Activated naive CD8-positive, alpha-beta T cell treated with anti-CD3 and anti-CD28 coated beads, Interleukin-2, amount 50 U/mL, for 24 hours (primary cell): ENCODE results near the gene TNS3.

ENCODE experiments used
- ATAC-seq: fragments of 150-1000 bp; cut with Tn5 transposase; one replicate; pipeline ENCODE4 v1.10.0; 2021
- DNase-seq: peaks from one replicate; pipeline ENCODE4 v3.0.0; 2021
- H3K27ac Mint-ChIP-seq: one replicate; pipeline ENCODE4 v1.8.0; 2021; ENCODE audit warnings: mild to moderate bottlenecking, mixed read lengths
- H3K27me3 Mint-ChIP-seq: one replicate; pipeline ENCODE4 v1.8.0; 2021; ENCODE audit warnings: mixed read lengths
- H3K36me3 Mint-ChIP-seq: one replicate; pipeline ENCODE4 v1.8.0; 2021; ENCODE audit warnings: low read depth, mixed read lengths
- H3K4me1 Mint-ChIP-seq: one replicate; pipeline ENCODE4 v1.8.0; 2021; ENCODE audit warnings: mixed read lengths
- H3K4me3 Mint-ChIP-seq: one replicate; pipeline ENCODE4 v1.8.0; 2021; ENCODE audit warnings: mild to moderate bottlenecking, moderate library complexity, mixed read lengths
- H3K9me3 Mint-ChIP-seq: one replicate; pipeline ENCODE4 v1.8.0; 2021; ENCODE audit warnings: mixed read lengths

TNS3 gene

GRCh38 chr7:47458057-47458456, 123.9 kb downstream of the TNS3 start:
- no peak overlapping the region for H3K4me3 Mint-ChIP-seq
- no peak overlapping the region for H3K27ac Mint-ChIP-seq
- no peak for DNase-seq
- no peaks in the 10 kb centered on the region for H3K4me1 Mint-ChIP-seq
- peaks cover 2% of the 10 kb centered on the region for H3K27me3 Mint-ChIP-seq
- H3K36me3 Mint-ChIP-seq = no peaks in the 10 kb centered on the region
- ATAC-seq = no peak
- H3K9me3 Mint-ChIP-seq = no peaks in the 10 kb centered on the region

GRCh38 chr7:47456210-47456955, 125.5 kb downstream of the TNS3 start:
- Mint-ChIP-seq H3K27ac (no peak overlapping the region), H3K4me3 (no peak overlapping the region), H3K9me3 (no peaks in the 10 kb centered on the region), H3K27me3 (peaks cover 4% of the 10 kb centered on the region), H3K4me1 (no peaks in the 10 kb centered on the region), H3K36me3 (no peaks in the 10 kb centered on the region)
- ATAC-seq (no peak), DNase-seq (no peak)

GRCh38 chr7:47455872-47456185, 126.1 kb downstream of the TNS3 start:
- ATAC-seq (no peak), DNase-seq (no peak)
- Mint-ChIP-seq H3K4me1 (no peaks in the 10 kb centered on the region), H3K4me3 (no peak overlapping the region), H3K9me3 (no peaks in the 10 kb centered on the region), H3K36me3 (no peaks in the 10 kb centered on the region), H3K27me3 (peaks cover 4% of the 10 kb centered on the region), H3K27ac (no peak overlapping the region)

- peaks cover 4% of the 10 kb centered on the region for H3K27me3 Mint-ChIP-seq
- no peak overlapping the region for H3K4me3 Mint-ChIP-seq
- DNase-seq (no peak), ATAC-seq (no peak)
- no peaks in the 10 kb centered on the region for H3K9me3 Mint-ChIP-seq
- H3K36me3 Mint-ChIP-seq = no peaks in the 10 kb centered on the region
- H3K4me1 Mint-ChIP-seq = no peaks in the 10 kb centered on the region
- H3K27ac Mint-ChIP-seq = no peak overlapping the region
These were observed 126.7 kb downstream of the TNS3 start for GRCh38 chr7:47454974-47455871.

GRCh38 chr7:47454069-47454973, 127.6 kb downstream of the TNS3 start:
- no peak for DNase-seq
- H3K4me1 Mint-ChIP-seq = no peaks in the 10 kb centered on the region

GRCh38 chr7:47453093-47454061, 128.5 kb downstream of the TNS3 start:
- no peak for DNase-seq
- H3K27ac Mint-ChIP-seq = no peak overlapping the region
- no peaks in the 10 kb centered on the region for H3K4me1 Mint-ChIP-seq
- no peaks in the 10 kb centered on the region for H3K9me3 Mint-ChIP-seq
- ATAC-seq = no peak
- no peak overlapping the region for H3K4me3 Mint-ChIP-seq
- peaks cover 4% of the 10 kb centered on the region for H3K27me3 Mint-ChIP-seq
- no peaks in the 10 kb centered on the region for H3K36me3 Mint-ChIP-seq

More at GRCh38 chr7:47454069-47454973, 127.6 kb downstream of the TNS3 start:
- H3K9me3 Mint-ChIP-seq = no peaks in the 10 kb centered on the region
- ATAC-seq = no peak
- H3K27me3 Mint-ChIP-seq = peaks cover 4% of the 10 kb centered on the region
- no peaks in the 10 kb centered on the region for H3K36me3 Mint-ChIP-seq
- no peak overlapping the region for H3K27ac Mint-ChIP-seq
- no peak overlapping the region for H3K4me3 Mint-ChIP-seq

GRCh38 chr7:47452715-47453092, 129.2 kb downstream of the TNS3 start:
- Mint-ChIP-seq H3K36me3 (no peaks in the 10 kb centered on the region), H3K4me3 (no peak overlapping the region), H3K4me1 (no peaks in the 10 kb centered on the region), H3K27me3 (peaks cover 4% of the 10 kb centered on the region), H3K27ac (no peak overlapping the region), H3K9me3 (no peaks in the 10 kb centered on the region)
- no peak for ATAC-seq
- no peak for DNase-seq

GRCh38 chr7:47452295-47452694, 129.6 kb downstream of the TNS3 start:
- Mint-ChIP-seq H3K27me3 (peaks cover 4% of the 10 kb centered on the region), H3K4me3 (no peak overlapping the region), H3K27ac (no peak overlapping the region), H3K36me3 (no peaks in the 10 kb centered on the region), H3K9me3 (no peaks in the 10 kb centered on the region), H3K4me1 (no peaks in the 10 kb centered on the region)
- ATAC-seq = no peak
- DNase-seq = no peak

GRCh38 chr7:47451851-47452205, 130.1 kb downstream of the TNS3 start:
- Mint-ChIP-seq H3K27ac (no peak overlapping the region), H3K4me3 (no peak overlapping the region), H3K9me3 (no peaks in the 10 kb centered on the region), H3K4me1 (no peaks in the 10 kb centered on the region), H3K27me3 (peaks cover 4% of the 10 kb centered on the region), H3K36me3 (no peaks in the 10 kb centered on the region)
- ATAC-seq = no peak
- DNase-seq = no peak

- H3K4me1 Mint-ChIP-seq = no peaks in the 10 kb centered on the region
- no peaks in the 10 kb centered on the region for H3K36me3 Mint-ChIP-seq
- DNase-seq (no peak), ATAC-seq (no peak)
- H3K9me3 Mint-ChIP-seq = no peaks in the 10 kb centered on the region
- H3K27me3 Mint-ChIP-seq = peaks cover 4% of the 10 kb centered on the region
- H3K4me3 Mint-ChIP-seq = no peak overlapping the region
- no peak overlapping the region for H3K27ac Mint-ChIP-seq
These were observed 131.9 kb downstream of the TNS3 start for GRCh38 chr7:47449810-47450590.

GRCh38 chr7:47448971-47449370, 132.9 kb downstream of the TNS3 start:
- peaks cover 4% of the 10 kb centered on the region for H3K27me3 Mint-ChIP-seq
- ATAC-seq (no peak), DNase-seq (no peak)
- no peaks in the 10 kb centered on the region for H3K9me3 Mint-ChIP-seq
- H3K4me3 Mint-ChIP-seq = no peak overlapping the region
- no peak overlapping the region for H3K27ac Mint-ChIP-seq
- no peaks in the 10 kb centered on the region for H3K36me3 Mint-ChIP-seq
- H3K4me1 Mint-ChIP-seq = no peaks in the 10 kb centered on the region

- no peak for ATAC-seq
- H3K27ac Mint-ChIP-seq = no peak overlapping the region
These were observed 134.1 kb downstream of the TNS3 start for GRCh38 chr7:47447621-47448349.

More at GRCh38 chr7:47447621-47448349, 134.1 kb downstream of the TNS3 start:
- no peaks in the 10 kb centered on the region for H3K9me3 Mint-ChIP-seq
- no peak overlapping the region for H3K4me3 Mint-ChIP-seq
- H3K36me3 Mint-ChIP-seq = no peaks in the 10 kb centered on the region
- H3K4me1 Mint-ChIP-seq = no peaks in the 10 kb centered on the region
- DNase-seq = no peak
- peaks cover 2% of the 10 kb centered on the region for H3K27me3 Mint-ChIP-seq
